ENCODE results near the gene TEX35. TPM values are rescaled to one million over a fixed set of nuclear protein-coding genes. Genes with fewer than 3 reads are reported as not detected.

Gene TEX35
- polyA plus RNA-seq, 3 donors: not detected

DNA sequence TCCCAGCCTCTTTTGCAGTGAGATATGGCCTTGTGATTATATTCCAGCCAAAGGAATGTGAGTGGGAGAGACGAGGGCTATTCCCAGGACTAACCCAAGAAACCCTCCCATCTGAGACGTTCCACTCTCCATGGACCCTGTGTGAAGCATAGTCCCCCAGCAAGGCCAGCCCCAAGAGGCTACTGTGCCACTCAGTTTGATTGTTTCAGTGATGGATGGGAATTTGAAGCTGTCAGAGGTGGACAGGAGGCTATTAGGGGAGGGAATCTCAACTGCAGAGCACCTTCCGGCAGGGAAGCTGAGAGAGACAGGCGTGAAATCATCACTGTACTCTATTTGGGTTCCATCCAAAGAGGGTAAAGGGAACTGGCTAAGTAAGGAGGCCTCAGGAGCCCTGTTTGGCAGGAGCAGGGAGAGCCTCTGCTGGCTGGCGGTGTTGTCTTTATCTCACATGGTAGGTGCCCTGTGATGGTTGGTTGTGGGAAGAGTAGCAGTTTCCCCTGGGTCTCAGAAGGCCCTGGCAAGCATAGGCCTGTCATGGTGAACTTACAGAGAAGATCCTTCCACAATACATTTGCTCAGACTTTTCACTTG lies 3.4 kb upstream of the TEX35 start:
- Histone ChIP-seq H3K4me1 (ENCODE audit: control insufficient read depth in 1 of 2, insufficient read depth in 2 of 2, low read length in 2 of 2) (no peaks in the 10 kb centered on the region), H3K4me3 (replicated peaks in 1 of 3; ENCODE audit: low read depth in 2 of 3, low read length in 3 of 3) (no peak overlapping the region), H3K36me3 (replicated peaks in 1 of 2; ENCODE audit: control insufficient read depth in 1 of 2, insufficient read depth in 2 of 2, low read length in 2 of 2) (no peaks in the 10 kb centered on the region), H3K4me2 (replicated peaks; ENCODE audit: extremely low read depth, low read length, poor library complexity, severe bottlenecking) (no peak overlapping the region), H2AFZ (ENCODE audit: insufficient read depth, low read depth, low read length, poor library complexity, severe bottlenecking) (no peak overlapping the region), H3K9me3 (replicated peaks in 1 of 2; ENCODE audit: control insufficient read depth in 1 of 2, insufficient read depth in 1 of 2, low read length in 2 of 2) (no peaks in the 10 kb centered on the region), H4K20me1 (ENCODE audit: insufficient read depth, low read length) (no peaks in the 10 kb centered on the region), H3K9ac (ENCODE audit: insufficient read depth, low read length, poor library complexity, severe bottlenecking) (no peak overlapping the region), H3K79me2 (ENCODE audit: insufficient read depth, low read length) (no peaks in the 10 kb centered on the region), H3K27ac (ENCODE audit: low read depth in 1 of 2, low read length in 2 of 2) (no peak overlapping the region), H3K27me3 (ENCODE audit: control insufficient read depth in 2 of 2, insufficient read depth in 2 of 2, low read length in 2 of 2) (no peaks in the 10 kb centered on the region)
- DNase-seq: no peak
- H3K36me3 Mint-ChIP-seq: no peaks in the 10 kb centered on the region
- 80% methylated on average over 1 of the region's 5 CpGs for WGBS (ENCODE audit: insufficient coverage)
- H3K27me3 Mint-ChIP-seq (ENCODE audit: low read depth in 3 of 3): peaks cover 0 to 1% (median 0%) of the 10 kb centered on the region in 3 donors
- H3K4me3 Mint-ChIP-seq: no peak overlapping the region
- intact Hi-C loops (cut with micrococcal nuclease): no loop called here
- TF ChIP-seq, protein P1, sequence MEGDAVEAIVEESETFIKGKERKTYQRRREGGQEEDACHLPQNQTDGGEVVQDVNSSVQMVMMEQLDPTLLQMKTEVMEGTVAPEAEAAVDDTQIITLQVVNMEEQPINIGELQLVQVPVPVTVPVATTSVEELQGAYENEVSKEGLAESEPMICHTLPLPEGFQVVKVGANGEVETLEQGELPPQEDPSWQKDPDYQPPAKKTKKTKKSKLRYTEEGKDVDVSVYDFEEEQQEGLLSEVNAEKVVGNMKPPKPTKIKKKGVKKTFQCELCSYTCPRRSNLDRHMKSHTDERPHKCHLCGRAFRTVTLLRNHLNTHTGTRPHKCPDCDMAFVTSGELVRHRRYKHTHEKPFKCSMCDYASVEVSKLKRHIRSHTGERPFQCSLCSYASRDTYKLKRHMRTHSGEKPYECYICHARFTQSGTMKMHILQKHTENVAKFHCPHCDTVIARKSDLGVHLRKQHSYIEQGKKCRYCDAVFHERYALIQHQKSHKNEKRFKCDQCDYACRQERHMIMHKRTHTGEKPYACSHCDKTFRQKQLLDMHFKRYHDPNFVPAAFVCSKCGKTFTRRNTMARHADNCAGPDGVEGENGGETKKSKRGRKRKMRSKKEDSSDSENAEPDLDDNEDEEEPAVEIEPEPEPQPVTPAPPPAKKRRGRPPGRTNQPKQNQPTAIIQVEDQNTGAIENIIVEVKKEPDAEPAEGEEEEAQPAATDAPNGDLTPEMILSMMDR (IDR thresholded peaks at IDR 0.05): no peak
- H3K27ac Mint-ChIP-seq: no peak overlapping the region
- no peaks in the 10 kb centered on the region for H3K9me3 Mint-ChIP-seq
- no peaks in the 10 kb centered on the region for H3K4me1 Mint-ChIP-seq

DNA sequence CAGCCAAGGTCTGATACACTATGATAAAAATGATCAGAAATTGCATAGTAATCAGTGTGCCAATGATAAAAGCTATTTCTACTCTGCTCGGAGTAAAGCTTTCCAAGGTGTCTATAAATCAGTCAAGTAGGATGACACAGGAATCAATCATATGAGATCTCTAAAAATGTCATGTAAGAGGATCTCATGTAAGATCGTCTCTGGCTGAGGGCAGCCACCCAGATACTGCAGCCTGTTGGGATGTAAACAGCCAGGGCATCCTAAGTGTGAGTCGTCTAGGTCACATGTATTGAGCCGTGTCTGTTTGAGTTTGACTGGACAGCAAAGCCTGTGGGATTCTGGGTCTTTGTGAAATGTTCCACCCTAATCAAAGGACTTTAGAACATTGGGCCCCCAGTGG lies 2.8 kb upstream of the TEX35 start:
- Histone ChIP-seq H3K4me3 (replicated peaks in 1 of 3; ENCODE audit: low read depth in 2 of 3, low read length in 3 of 3) (no peak overlapping the region), H3K9ac (ENCODE audit: insufficient read depth, low read length, poor library complexity, severe bottlenecking) (no peak overlapping the region), H3K4me2 (replicated peaks; ENCODE audit: extremely low read depth, low read length, poor library complexity, severe bottlenecking) (no peak overlapping the region), H3K27ac (ENCODE audit: low read depth in 1 of 2, low read length in 2 of 2) (no peak overlapping the region), H3K9me3 (replicated peaks in 1 of 2; ENCODE audit: control insufficient read depth in 1 of 2, insufficient read depth in 1 of 2, low read length in 2 of 2) (no peaks in the 10 kb centered on the region), H3K27me3 (ENCODE audit: control insufficient read depth in 2 of 2, insufficient read depth in 2 of 2, low read length in 2 of 2) (no peaks in the 10 kb centered on the region), H4K20me1 (ENCODE audit: insufficient read depth, low read length) (no peaks in the 10 kb centered on the region), H3K36me3 (replicated peaks in 1 of 2; ENCODE audit: control insufficient read depth in 1 of 2, insufficient read depth in 2 of 2, low read length in 2 of 2) (no peaks in the 10 kb centered on the region), H3K79me2 (ENCODE audit: insufficient read depth, low read length) (no peaks in the 10 kb centered on the region), H2AFZ (ENCODE audit: insufficient read depth, low read depth, low read length, poor library complexity, severe bottlenecking) (no peak overlapping the region), H3K4me1 (ENCODE audit: control insufficient read depth in 1 of 2, insufficient read depth in 2 of 2, low read length in 2 of 2) (no peaks in the 10 kb centered on the region)
- H3K27ac Mint-ChIP-seq: no peak overlapping the region
- TF ChIP-seq, protein P1 (IDR thresholded peaks at IDR 0.05): no peak
- no peak overlapping the region for H3K4me3 Mint-ChIP-seq
- intact Hi-C loops (cut with micrococcal nuclease): no loop called here
- no peaks in the 10 kb centered on the region for H3K4me1 Mint-ChIP-seq
- peaks cover 0 to 1% (median 0%) of the 10 kb centered on the region in 3 donors for H3K27me3 Mint-ChIP-seq (ENCODE audit: low read depth in 3 of 3)
- no peaks in the 10 kb centered on the region for H3K36me3 Mint-ChIP-seq
- DNase-seq: no peak
- 90% methylated on average over 2 of the region's 4 CpGs for WGBS (ENCODE audit: insufficient coverage)
- no peaks in the 10 kb centered on the region for H3K9me3 Mint-ChIP-seq

All from CD14-positive monocyte (primary cell).